GM12878 (cell line): ENCODE results near the gene MICAL3. TPM values are rescaled to one million over a fixed set of nuclear protein-coding genes. Genes with fewer than 3 reads are reported as not detected.

Source experiments
- ATF7 ChIP-seq: fragments of 450-650 bp; IDR thresholded peaks from 2 replicates; pipeline ENCODE4 v1.6.1; 2016; ENCODE audit warnings: low read depth, mild to moderate bottlenecking
- BACH1 ChIP-seq: fragments of 450-650 bp; IDR thresholded peaks from 2 replicates; pipeline ENCODE4 v1.6.1; 2017; ENCODE audit warnings: mild to moderate bottlenecking, borderline replicate concordance
- CHD2 ChIP-seq: IDR thresholded peaks from 2 replicates; pipeline ENCODE4 v1.6.1; 2011; ENCODE audit warnings: low read depth, low read length, improper control_type of control experiment, borderline replicate concordance
- CREM ChIP-seq: IDR thresholded peaks from 2 replicates; pipeline ENCODE4 v1.6.1; 2014; ENCODE audit warnings: antibody characterized with exemption, low read depth
- DPF2 ChIP-seq: fragments of 450-650 bp; IDR thresholded peaks from 2 replicates; pipeline ENCODE4 v1.6.1; 2017; ENCODE audit warnings: mild to moderate bottlenecking
- FOXK2 ChIP-seq: fragments of 450-650 bp; IDR thresholded peaks from 2 replicates; pipeline ENCODE4 v1.6.1; 2017; ENCODE audit warnings: mild to moderate bottlenecking, moderate library complexity
- HCFC1 ChIP-seq: fragments of 150-350 bp; IDR thresholded peaks from 2 replicates; pipeline ENCODE4 v1.6.1; 2014; ENCODE audit warnings: low read length
- HDAC2 ChIP-seq: fragments of 200-600 bp; sonication (generic); IDR thresholded peaks from 2 replicates; pipeline ENCODE4 v1.6.1; 2017
- HDGF ChIP-seq: fragments of 450-650 bp; IDR thresholded peaks from 2 replicates; pipeline ENCODE4 v1.6.1; 2016; ENCODE audit warnings: antibody characterized with exemption
- KLF5 ChIP-seq: fragments of 450-650 bp; IDR thresholded peaks from 2 replicates; pipeline ENCODE4 v1.6.1; 2014; ENCODE audit warnings: mild to moderate bottlenecking; ENCODE audit not compliant: partially characterized antibody
- MTA3 ChIP-seq: IDR thresholded peaks from 2 replicates; pipeline ENCODE4 v1.6.1; 2012; ENCODE audit warnings: low read length, inconsistent platforms, borderline replicate concordance
- MYC ChIP-seq: IDR thresholded peaks from 2 replicates; pipeline ENCODE4 v1.6.1; 2011; ENCODE audit warnings: mild to moderate bottlenecking, low read length, moderate library complexity, inconsistent platforms; ENCODE audit not compliant: insufficient read depth, insufficient replicate concordance, insufficient read length, severe bottlenecking
- NFYA ChIP-seq: IDR thresholded peaks from 2 replicates; pipeline ENCODE4 v1.6.1; 2011; ENCODE audit warnings: low read depth, mild to moderate bottlenecking, low read length, improper control_type of control experiment, borderline replicate concordance
- NRF1 ChIP-seq: conservative IDR thresholded peaks from 2 replicates; pipeline ENCODE4 v1.6.1; 2011; ENCODE audit warnings: mild to moderate bottlenecking, low read depth, low read length, improper control_type of control experiment
- POLR2AphosphoS5 ChIP-seq: IDR thresholded peaks from 2 replicates; pipeline ENCODE4 v1.6.1; 2011; ENCODE audit warnings: mild to moderate bottlenecking, low read length, inconsistent platforms
- RUNX3 ChIP-seq: IDR thresholded peaks from 2 replicates; pipeline ENCODE4 v1.6.1; 2012; ENCODE audit warnings: low read length, inconsistent platforms
- SIN3A ChIP-seq: IDR thresholded peaks from 2 replicates; pipeline ENCODE4 v1.6.1; 2012; ENCODE audit warnings: low read depth, low read length, improper control_type of control experiment
- STAT3 ChIP-seq: IDR thresholded peaks from 2 replicates; pipeline ENCODE4 v1.6.1; 2011; ENCODE audit warnings: low read depth, low read length, improper control_type of control experiment
- TBL1XR1 ChIP-seq: IDR thresholded peaks from 2 replicates; pipeline ENCODE4 v1.6.1; 2012; ENCODE audit warnings: low read depth, low read length, improper control_type of control experiment
- YBX1 ChIP-seq: fragments of 450-650 bp; IDR thresholded peaks from 2 replicates; pipeline ENCODE4 v1.6.1; 2016; ENCODE audit warnings: antibody characterized with exemption
- ZNF217 ChIP-seq: fragments of 450-650 bp; IDR thresholded peaks from 2 replicates; pipeline ENCODE4 v1.6.1; 2017; ENCODE audit warnings: antibody characterized with exemption, mild to moderate bottlenecking
- ZNF384 ChIP-seq: IDR thresholded peaks from 2 replicates; pipeline ENCODE4 v1.6.1; 2012; ENCODE audit warnings: low read depth, mild to moderate bottlenecking, low read length, improper control_type of control experiment, borderline replicate concordance
- polyA plus RNA-seq, 11 experiments: library from polyadenylated mRNA; depleted of rRNA in 4 of 11; unstranded in 6 of 11; stranded (reverse) in 5 of 11; fragments of >200 nt; fragmentation: Nextera tagmentation in 4 of 11; fragmentation: Illumina TruSeq in 1 of 11; extraction: Ambion mirVana in 4 of 11; extraction: Trizol in 1 of 11; gene quantifications; 1 replicate in 1 of 11; 2 replicates in 10 of 11; pipeline versions ENCODE4 v1.2.1 to v1.2.3, GENCODE V29; 2011 to 2016; ENCODE audit warnings: inconsistent platforms in 2 of 11, missing spikeins in 2 of 11, low read depth in 1 of 11
- total RNA-seq, 4 experiments: library from RNA; depleted of rRNA in 3 of 4; stranded (reverse); fragments of >200 nt in 3 of 4; fragmentation: Illumina TruSeq in 1 of 4; extraction: Trizol in 1 of 4; gene quantifications; 2 replicates each; pipeline versions ENCODE4 v1.2.1 to v1.2.3, GENCODE V29; 2013 to 2021
- TF ChIP-seq, protein P1 (sequence below): fragments of 450-650 bp; IDR thresholded peaks from 2 replicates; pipeline ENCODE4 v1.6.1; 2017; ENCODE audit warnings: borderline replicate concordance
- TF ChIP-seq, protein P2 (sequence below): fragments of 450-650 bp; formaldehyde crosslinking; IDR thresholded peaks from 2 replicates; pipeline ENCODE4 v1.4.0; 2020; ENCODE audit warnings: mild to moderate bottlenecking, moderate library complexity
- TF ChIP-seq, protein P3 (sequence below): fragments of 450-650 bp; formaldehyde crosslinking; IDR thresholded peaks from 2 replicates; pipeline ENCODE4 v1.4.0; 2022; ENCODE audit warnings: mild to moderate bottlenecking, moderate library complexity
- TF ChIP-seq, protein P4 (sequence below): IDR thresholded peaks from 2 replicates; pipeline ENCODE4 v1.6.1; 2011; ENCODE audit warnings: low read depth, mild to moderate bottlenecking, low read length, moderate library complexity, borderline replicate concordance; ENCODE audit errors: extremely low read depth

MICAL3 gene
- total and polyA plus RNA-seq, 10 of the 15 experiments (the other 5 are each of a cell fraction or from before 2014, with no cell fraction given): 2.6 to 92.2 (median 24.0) TPM

DNA sequence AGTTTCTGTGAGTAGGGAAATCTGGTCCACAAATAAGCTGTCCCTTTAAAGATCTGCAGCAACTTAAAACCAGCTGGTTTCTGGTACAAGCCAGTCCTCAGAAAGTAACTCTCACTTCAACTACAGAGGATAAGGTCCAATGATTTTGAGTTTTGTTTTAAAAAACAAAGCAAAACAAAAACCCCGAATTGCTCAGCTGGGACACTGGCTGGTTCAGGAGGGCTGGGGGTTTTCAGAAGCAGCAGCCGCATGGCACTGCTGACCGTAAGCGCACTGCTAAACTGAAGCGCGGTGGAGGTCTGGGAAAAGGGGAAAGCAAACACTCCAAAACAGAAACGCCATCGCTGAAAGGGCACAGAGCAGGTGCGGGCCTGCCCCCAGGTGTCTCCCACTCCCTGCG is 59.7 kb downstream of the MICAL3 start (continued):
- TF ChIP-seq, protein P1, sequence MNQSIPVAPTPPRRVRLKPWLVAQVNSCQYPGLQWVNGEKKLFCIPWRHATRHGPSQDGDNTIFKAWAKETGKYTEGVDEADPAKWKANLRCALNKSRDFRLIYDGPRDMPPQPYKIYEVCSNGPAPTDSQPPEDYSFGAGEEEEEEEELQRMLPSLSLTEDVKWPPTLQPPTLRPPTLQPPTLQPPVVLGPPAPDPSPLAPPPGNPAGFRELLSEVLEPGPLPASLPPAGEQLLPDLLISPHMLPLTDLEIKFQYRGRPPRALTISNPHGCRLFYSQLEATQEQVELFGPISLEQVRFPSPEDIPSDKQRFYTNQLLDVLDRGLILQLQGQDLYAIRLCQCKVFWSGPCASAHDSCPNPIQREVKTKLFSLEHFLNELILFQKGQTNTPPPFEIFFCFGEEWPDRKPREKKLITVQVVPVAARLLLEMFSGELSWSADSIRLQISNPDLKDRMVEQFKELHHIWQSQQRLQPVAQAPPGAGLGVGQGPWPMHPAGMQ: no peak
- TF ChIP-seq SIN3A (peak; percentile 86; the same call in 1 of the 2 replicates), CHD2 (no peak), YBX1 (no peak), MTA3 (peak; percentile 64; the same call in 1 of the 2 replicates), CREM (peak; percentile 15; the same call in 1 of the 2 replicates), NRF1 (no peak), KLF5 (no peak), STAT3 (peak; percentile 20; the same call in 1 of the 2 replicates), POLR2AphosphoS5 (no peak), ZNF384 (no peak), RUNX3 (peak; percentile 72), FOXK2 (no peak), NFYA (no peak), ZNF217 (no peak), HDGF (no peak), MYC (no peak), BACH1 (no peak), ATF7 (0 out of 2 replicates have a peak, but pooled peaks have one; percentile 35), DPF2 (no peak), HCFC1 (no peak), HDAC2 (no peak), TBL1XR1 (no peak)
- TF ChIP-seq, protein P2, sequence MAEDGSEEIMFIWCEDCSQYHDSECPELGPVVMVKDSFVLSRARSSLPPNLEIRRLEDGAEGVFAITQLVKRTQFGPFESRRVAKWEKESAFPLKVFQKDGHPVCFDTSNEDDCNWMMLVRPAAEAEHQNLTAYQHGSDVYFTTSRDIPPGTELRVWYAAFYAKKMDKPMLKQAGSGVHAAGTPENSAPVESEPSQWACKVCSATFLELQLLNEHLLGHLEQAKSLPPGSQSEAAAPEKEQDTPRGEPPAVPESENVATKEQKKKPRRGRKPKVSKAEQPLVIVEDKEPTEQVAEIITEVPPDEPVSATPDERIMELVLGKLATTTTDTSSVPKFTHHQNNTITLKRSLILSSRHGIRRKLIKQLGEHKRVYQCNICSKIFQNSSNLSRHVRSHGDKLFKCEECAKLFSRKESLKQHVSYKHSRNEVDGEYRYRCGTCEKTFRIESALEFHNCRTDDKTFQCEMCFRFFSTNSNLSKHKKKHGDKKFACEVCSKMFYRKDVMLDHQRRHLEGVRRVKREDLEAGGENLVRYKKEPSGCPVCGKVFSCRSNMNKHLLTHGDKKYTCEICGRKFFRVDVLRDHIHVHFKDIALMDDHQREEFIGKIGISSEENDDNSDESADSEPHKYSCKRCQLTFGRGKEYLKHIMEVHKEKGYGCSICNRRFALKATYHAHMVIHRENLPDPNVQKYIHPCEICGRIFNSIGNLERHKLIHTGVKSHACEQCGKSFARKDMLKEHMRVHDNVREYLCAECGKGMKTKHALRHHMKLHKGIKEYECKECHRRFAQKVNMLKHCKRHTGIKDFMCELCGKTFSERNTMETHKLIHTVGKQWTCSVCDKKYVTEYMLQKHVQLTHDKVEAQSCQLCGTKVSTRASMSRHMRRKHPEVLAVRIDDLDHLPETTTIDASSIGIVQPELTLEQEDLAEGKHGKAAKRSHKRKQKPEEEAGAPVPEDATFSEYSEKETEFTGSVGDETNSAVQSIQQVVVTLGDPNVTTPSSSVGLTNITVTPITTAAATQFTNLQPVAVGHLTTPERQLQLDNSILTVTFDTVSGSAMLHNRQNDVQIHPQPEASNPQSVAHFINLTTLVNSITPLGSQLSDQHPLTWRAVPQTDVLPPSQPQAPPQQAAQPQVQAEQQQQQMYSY (CRISPR knock-in tag): no peak
- TF ChIP-seq, protein P3, sequence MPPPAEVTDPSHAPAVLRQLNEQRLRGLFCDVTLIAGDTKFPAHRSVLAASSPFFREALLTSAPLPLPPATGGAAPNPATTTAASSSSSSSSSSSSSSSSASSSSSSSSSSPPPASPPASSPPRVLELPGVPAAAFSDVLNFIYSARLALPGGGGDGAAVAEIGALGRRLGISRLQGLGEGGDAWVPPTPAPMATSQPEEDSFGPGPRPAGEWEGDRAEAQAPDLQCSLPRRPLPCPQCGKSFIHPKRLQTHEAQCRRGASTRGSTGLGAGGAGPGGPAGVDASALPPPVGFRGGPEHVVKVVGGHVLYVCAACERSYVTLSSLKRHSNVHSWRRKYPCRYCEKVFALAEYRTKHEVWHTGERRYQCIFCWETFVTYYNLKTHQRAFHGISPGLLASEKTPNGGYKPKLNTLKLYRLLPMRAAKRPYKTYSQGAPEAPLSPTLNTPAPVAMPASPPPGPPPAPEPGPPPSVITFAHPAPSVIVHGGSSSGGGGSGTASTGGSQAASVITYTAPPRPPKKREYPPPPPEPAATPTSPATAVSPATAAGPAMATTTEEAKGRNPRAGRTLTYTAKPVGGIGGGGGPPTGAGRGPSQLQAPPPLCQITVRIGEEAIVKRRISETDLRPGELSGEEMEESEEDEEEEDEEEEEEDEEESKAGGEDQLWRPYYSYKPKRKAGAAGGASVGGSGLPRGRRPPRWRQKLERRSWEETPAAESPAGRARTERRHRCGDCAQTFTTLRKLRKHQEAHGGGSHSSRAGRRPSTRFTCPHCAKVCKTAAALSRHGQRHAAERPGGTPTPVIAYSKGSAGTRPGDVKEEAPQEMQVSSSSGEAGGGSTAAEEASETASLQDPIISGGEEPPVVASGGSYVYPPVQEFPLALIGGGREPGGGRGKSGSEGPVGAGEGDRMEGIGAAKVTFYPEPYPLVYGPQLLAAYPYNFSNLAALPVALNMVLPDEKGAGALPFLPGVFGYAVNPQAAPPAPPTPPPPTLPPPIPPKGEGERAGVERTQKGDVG (CRISPR knock-in tag): no peak
- TF ChIP-seq, protein P4, sequence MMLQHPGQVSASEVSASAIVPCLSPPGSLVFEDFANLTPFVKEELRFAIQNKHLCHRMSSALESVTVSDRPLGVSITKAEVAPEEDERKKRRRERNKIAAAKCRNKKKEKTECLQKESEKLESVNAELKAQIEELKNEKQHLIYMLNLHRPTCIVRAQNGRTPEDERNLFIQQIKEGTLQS: no peak
